GM12892 (cell line): ENCODE data around the gene PCDH15.

Experiments
- POLR2A ChIP-seq: IDR thresholded peaks from 2 replicates; pipeline ENCODE4 v1.6.1; 2011; ENCODE audit warnings: low read depth, low read length, control low read depth
- POLR2AphosphoS5 ChIP-seq: IDR thresholded peaks from 2 replicates; pipeline ENCODE4 v1.6.1; 2011; ENCODE audit warnings: low read depth, low read length, control low read depth
- TAF1 ChIP-seq: IDR thresholded peaks from 2 replicates; pipeline ENCODE4 v1.6.1; 2011; ENCODE audit warnings: low read depth, mild to moderate bottlenecking, control low read depth, low read length, borderline replicate concordance

DNA sequence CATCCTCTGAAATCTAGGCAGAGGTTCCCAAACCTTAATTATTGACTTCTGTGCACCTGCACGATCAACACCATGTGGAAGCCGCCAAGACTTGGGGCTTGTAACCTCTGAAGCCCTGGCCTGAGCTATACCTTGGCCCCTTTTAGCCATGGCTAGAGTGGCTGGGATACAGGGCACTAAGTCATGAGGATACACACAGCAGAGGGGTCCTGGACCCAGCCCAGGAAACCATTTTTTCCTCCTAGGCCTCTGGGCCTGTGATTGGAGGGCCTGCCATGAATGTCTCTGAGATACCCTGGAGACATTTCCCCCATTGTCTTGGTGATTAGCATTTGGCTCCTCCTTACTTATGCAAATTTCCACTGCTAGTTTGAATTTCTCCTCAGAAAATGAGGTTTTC, 743.7 kb downstream of the PCDH15 start:
- TF ChIP-seq POLR2A (no peak), POLR2AphosphoS5 (no peak), TAF1 (no peak)
